MM.1S (cell line): Measurements from ENCODE around the gene PIGS.

Experiments used
- DNase-seq: peaks from one replicate; pipeline ENCODE4 v3.0.0-alpha.2; 2015
- H2AFZ ChIP-seq: fragments of 300-600 bp; sonication (generic); 2 replicates; pipeline ENCODE4 v1.6.0; 2016; ENCODE audit warnings: antibody characterized with exemption, low read length
- H3F3A ChIP-seq: fragments of 300-600 bp; sonication (generic); 2 replicates; pipeline ENCODE4 v1.6.1; 2016; ENCODE audit warnings: mild to moderate bottlenecking, antibody characterized with exemption, low read length, moderate library complexity, mixed read lengths; ENCODE audit not compliant: insufficient read depth
- H3K27ac ChIP-seq: fragments of 300-600 bp; sonication (generic); 2 replicates; pipeline ENCODE4 v1.5.1; 2016; ENCODE audit warnings: mild to moderate bottlenecking, low read length
- H3K27me3 ChIP-seq: fragments of 300-600 bp; sonication (generic); replicated peaks from 2 replicates; pipeline ENCODE4 v1.6.0; 2016; ENCODE audit warnings: low read length; ENCODE audit not compliant: insufficient read depth
- H3K36me3 ChIP-seq: fragments of 300-600 bp; sonication (generic); replicated peaks from 2 replicates; pipeline ENCODE4 v1.6.1; 2016; ENCODE audit warnings: mild to moderate bottlenecking, low read length, mixed read lengths; ENCODE audit not compliant: insufficient read depth
- H3K4me1 ChIP-seq: fragments of 300-600 bp; sonication (generic); 2 replicates; pipeline ENCODE4 v1.6.1; 2016; ENCODE audit warnings: low read length, mixed read lengths
- H3K4me2 ChIP-seq: fragments of 300-600 bp; sonication (generic); 2 replicates; pipeline ENCODE4 v1.6.0; 2016; ENCODE audit warnings: low read depth, low read length
- H3K4me3 ChIP-seq: fragments of 300-600 bp; sonication (generic); 2 replicates; pipeline ENCODE4 v1.5.1; 2016; ENCODE audit warnings: low read length, mixed read lengths
- H3K79me2 ChIP-seq: fragments of 300-600 bp; sonication (generic); 2 replicates; pipeline ENCODE4 v1.6.1; 2016; ENCODE audit warnings: mixed run types, low read length, mixed read lengths
- H3K9ac ChIP-seq: fragments of 300-600 bp; sonication (generic); 2 replicates; pipeline ENCODE4 v1.6.1; 2016; ENCODE audit warnings: low read length, mixed read lengths
- H3K9me2 ChIP-seq: fragments of 300-600 bp; sonication (generic); replicated peaks from 2 replicates; pipeline ENCODE4 v1.6.1; 2016; ENCODE audit warnings: mild to moderate bottlenecking, low read length, mixed read lengths; ENCODE audit not compliant: insufficient read depth
- H3K9me3 ChIP-seq: fragments of 300-600 bp; sonication (generic); replicated peaks from 2 replicates; pipeline ENCODE4 v1.6.1; 2016; ENCODE audit warnings: mild to moderate bottlenecking, low read length, mixed read lengths; ENCODE audit not compliant: insufficient read depth
- H4K20me1 ChIP-seq: fragments of 300-600 bp; sonication (generic); 2 replicates; pipeline ENCODE4 v1.6.1; 2016; ENCODE audit warnings: mild to moderate bottlenecking, low read length, moderate library complexity, mixed read lengths; ENCODE audit not compliant: insufficient read depth
- CTCF ChIP-seq: fragments of 300-600 bp; sonication (generic); IDR thresholded peaks from 2 replicates; pipeline ENCODE4 v1.5.1; 2016; ENCODE audit warnings: antibody characterized with exemption, low read length, mixed read lengths
- EZH2 ChIP-seq: fragments of 300-600 bp; sonication (generic); optimal IDR thresholded peaks from 2 replicates; pipeline ENCODE3; 2017; ENCODE audit warnings: low read depth, mild to moderate bottlenecking, antibody characterized with exemption, low read length, mixed read lengths
- EZH2phosphoT487 ChIP-seq: fragments of 300-600 bp; sonication (generic); IDR thresholded peaks from 2 replicates; pipeline ENCODE4 v1.6.1; 2018; ENCODE audit warnings: antibody characterized with exemption, low read length

PIGS gene

GRCh38 chr17:28521311-28522085 is 49.8 kb downstream of the PIGS start:
- no peak overlapping the region for H2AFZ ChIP-seq
- TF ChIP-seq CTCF = no peak
- no peak for DNase-seq

GRCh38 chr17:28520687-28521086 is 50.6 kb downstream of the PIGS start:
- DNase-seq = no peak
- Histone ChIP-seq H3F3A (no peaks in the 10 kb centered on the region), H3K4me3 (no peak overlapping the region), H3K9me3 (no peaks in the 10 kb centered on the region), H4K20me1 (0 out of 2 replicates have a peak, but pooled peaks cover 2% of the 10 kb centered on the region), H3K9ac (no peak overlapping the region), H3K27ac (no peak overlapping the region), H3K36me3 (no peaks in the 10 kb centered on the region), H2AFZ (no peak overlapping the region), H3K27me3 (peaks cover 73% of the 10 kb centered on the region), H3K4me2 (no peak overlapping the region), H3K4me1 (peaks cover 8% of the 10 kb centered on the region), H3K9me2 (no peaks in the 10 kb centered on the region), H3K79me2 (no peaks in the 10 kb centered on the region)
- no peak for TF ChIP-seq EZH2
- TF ChIP-seq CTCF = no peak
- no peak for TF ChIP-seq EZH2phosphoT487

More at GRCh38 chr17:28521311-28522085, 49.8 kb downstream of the PIGS start:
- Histone ChIP-seq H3K27ac (no peak overlapping the region), H3K27me3 (peaks cover 73% of the 10 kb centered on the region), H3K79me2 (no peaks in the 10 kb centered on the region), H3K9ac (no peak overlapping the region), H3K36me3 (no peaks in the 10 kb centered on the region), H3K9me2 (no peaks in the 10 kb centered on the region), H3K4me1 (peaks cover 8% of the 10 kb centered on the region), H3K4me2 (no peak overlapping the region), H4K20me1 (0 out of 2 replicates have a peak, but pooled peaks cover 2% of the 10 kb centered on the region), H3K4me3 (no peak overlapping the region), H3F3A (no peaks in the 10 kb centered on the region), H3K9me3 (no peaks in the 10 kb centered on the region)

- Histone ChIP-seq H3K9ac (no peak overlapping the region), H4K20me1 (0 out of 2 replicates have a peak, but pooled peaks cover 2% of the 10 kb centered on the region)
- TF ChIP-seq EZH2 = no peak
- no peak for TF ChIP-seq EZH2phosphoT487
- no peak for TF ChIP-seq CTCF
Observed at GRCh38 chr17:28519236-28519635, 52.1 kb downstream of the PIGS start.

More at GRCh38 chr17:28519236-28519635, 52.1 kb downstream of the PIGS start:
- Histone ChIP-seq H2AFZ (no peak overlapping the region), H3K4me3 (no peak overlapping the region), H3K79me2 (no peaks in the 10 kb centered on the region), H3F3A (no peaks in the 10 kb centered on the region), H3K4me2 (no peak overlapping the region), H3K9me3 (no peaks in the 10 kb centered on the region), H3K9me2 (no peaks in the 10 kb centered on the region), H3K27me3 (peaks cover 73% of the 10 kb centered on the region), H3K36me3 (no peaks in the 10 kb centered on the region), H3K4me1 (peaks cover 8% of the 10 kb centered on the region), H3K27ac (no peak overlapping the region)
- no peak for DNase-seq
